ENCODE measurements around the gene DMD. TPM values are rescaled to one million over a fixed set of nuclear protein-coding genes. Genes with fewer than 3 reads are reported as not detected.

The DMD gene
- total RNA-seq, 1 experiment from 2014 or later = 6.2 TPM

DNA sequence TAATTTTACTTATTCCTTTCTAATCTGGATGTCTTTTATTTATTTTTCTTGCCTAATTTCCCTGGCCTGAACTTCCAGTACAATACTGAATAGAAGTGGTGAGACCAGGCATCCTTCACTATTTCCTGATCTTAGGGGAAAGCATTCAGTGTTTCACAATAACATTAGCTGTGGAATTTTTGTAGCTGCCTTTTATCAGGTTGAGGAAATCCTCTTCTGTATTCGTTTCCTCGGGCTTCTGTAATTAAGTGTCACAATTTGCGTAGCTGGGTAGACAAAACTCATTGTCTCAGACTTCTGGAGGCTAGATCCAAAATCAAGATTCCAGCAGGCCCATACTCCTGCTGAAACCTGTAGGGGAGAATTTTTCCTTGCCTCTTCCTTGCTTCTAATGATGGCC, 1541.1 kb downstream of the DMD start:
- no peak for DNase-seq (ENCODE audit: low read depth)
- in situ Hi-C loops (cut with HindIII; ENCODE audit: low pct_unique_long_range_greater_than_20kb, low sequenced_read_pairs) = no loop called here

- in situ Hi-C loops (cut with HindIII; ENCODE audit: low pct_unique_long_range_greater_than_20kb, low sequenced_read_pairs) = no loop called here
- DNase-seq (ENCODE audit: low read depth) = no peak
Observed at GRCh38 chrX:31665454-31665853, 1545.9 kb downstream of the DMD start.

GRCh38 chrX:31663172-31663571, 1548.2 kb downstream of the DMD start:
- DNase-seq (ENCODE audit: low read depth) = no peak
- in situ Hi-C loops (cut with HindIII; ENCODE audit: low pct_unique_long_range_greater_than_20kb, low sequenced_read_pairs) = no loop called here

- in situ Hi-C loops (cut with HindIII; ENCODE audit: low pct_unique_long_range_greater_than_20kb, low sequenced_read_pairs) = no loop called here
- DNase-seq (ENCODE audit: low read depth) = no peak
Observed at GRCh38 chrX:31661280-31661810, 1550.0 kb downstream of the DMD start.

DNA sequence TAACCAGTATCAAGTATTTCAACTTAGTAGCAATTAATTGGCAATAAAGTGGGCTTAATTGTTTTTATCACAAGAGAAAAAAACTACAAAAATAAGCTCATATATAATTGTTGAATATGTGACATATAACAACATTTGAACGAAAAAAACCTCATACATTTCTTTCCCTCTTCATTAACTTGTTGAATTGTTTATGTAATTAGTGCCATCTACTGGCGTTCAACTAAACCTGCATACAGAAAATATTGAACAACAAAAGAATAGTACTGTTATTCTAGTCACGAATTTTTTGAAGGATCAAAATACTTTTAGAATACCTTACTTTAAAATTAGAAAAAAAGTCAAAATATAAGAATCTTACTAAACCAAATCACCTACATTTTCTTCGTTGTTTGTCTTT, 1553.0 kb downstream of the DMD start:
- in situ Hi-C loops (cut with HindIII; ENCODE audit: low pct_unique_long_range_greater_than_20kb, low sequenced_read_pairs) = no loop called here
- DNase-seq (ENCODE audit: low read depth) = peak; percentile 11

GRCh38 chrX:31656013-31656412, 1555.3 kb downstream of the DMD start:
- no peak for DNase-seq (ENCODE audit: low read depth)
- in situ Hi-C loops (cut with HindIII; ENCODE audit: low pct_unique_long_range_greater_than_20kb, low sequenced_read_pairs) = no loop called here

- in situ Hi-C loops (cut with HindIII; ENCODE audit: low pct_unique_long_range_greater_than_20kb, low sequenced_read_pairs) = no loop called here
- DNase-seq (ENCODE audit: low read depth) = no peak
Observed at GRCh38 chrX:31653422-31653821, 1557.9 kb downstream of the DMD start.

- no peak for DNase-seq (ENCODE audit: low read depth)
- in situ Hi-C loops (cut with HindIII; ENCODE audit: low pct_unique_long_range_greater_than_20kb, low sequenced_read_pairs) = no loop called here
Observed at GRCh38 chrX:31652650-31653049, 1558.7 kb downstream of the DMD start.

DNA sequence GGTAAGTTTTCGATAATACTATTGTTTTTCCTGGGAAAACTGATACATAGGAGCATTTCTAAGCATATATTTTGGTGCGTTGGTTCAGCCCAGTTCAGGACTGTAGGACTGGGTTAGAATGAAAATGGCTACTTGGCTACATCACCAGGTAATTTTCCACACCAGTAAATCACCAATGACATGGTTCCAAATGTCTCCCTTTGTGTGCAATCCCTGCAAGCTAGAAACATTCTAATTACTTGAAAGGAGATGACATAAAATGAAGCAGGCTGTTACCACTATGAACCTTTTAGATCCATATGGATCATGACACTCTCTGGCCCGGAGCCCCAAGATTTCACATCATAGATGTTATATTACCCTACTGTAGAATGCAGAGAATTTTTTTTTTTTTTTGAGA, 1562.1 kb downstream of the DMD start:
- in situ Hi-C loops (cut with HindIII; ENCODE audit: low pct_unique_long_range_greater_than_20kb, low sequenced_read_pairs) = no loop called here

DNA sequence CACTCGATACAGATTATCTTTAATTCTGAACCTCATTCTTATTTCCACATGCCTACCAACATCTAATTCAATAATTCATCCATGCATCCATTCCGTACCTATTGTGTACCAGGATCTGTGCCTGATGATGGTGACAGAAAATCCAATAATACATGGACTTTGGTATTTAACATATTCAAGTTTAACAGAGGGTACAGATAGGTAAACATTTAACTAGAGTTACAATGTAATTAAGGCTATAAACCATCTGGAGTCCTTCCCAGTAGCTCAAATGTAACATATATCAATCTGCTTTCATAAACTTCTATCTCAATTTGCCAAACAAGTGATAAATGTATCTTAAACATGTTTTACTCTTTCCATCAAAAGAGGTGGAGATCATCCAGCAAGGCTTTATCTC, 1578.0 kb downstream of the DMD start:
- in situ Hi-C loops (cut with HindIII; ENCODE audit: low pct_unique_long_range_greater_than_20kb, low sequenced_read_pairs) = no loop called here
- DNase-seq (ENCODE audit: low read depth) = no peak

More for the DNA sequence above, 1562.1 kb downstream of the DMD start:
- no peak for DNase-seq (ENCODE audit: low read depth)

- in situ Hi-C loops (cut with HindIII; ENCODE audit: low pct_unique_long_range_greater_than_20kb, low sequenced_read_pairs) = no loop called here
- DNase-seq (ENCODE audit: low read depth) = no peak
Observed at GRCh38 chrX:31629195-31629594, 1582.2 kb downstream of the DMD start.

GRCh38 chrX:31609130-31609529, 1602.2 kb downstream of the DMD start:
- in situ Hi-C loops (cut with HindIII; ENCODE audit: low pct_unique_long_range_greater_than_20kb, low sequenced_read_pairs) = no loop called here

GRCh38 chrX:31608638-31609037, 1602.7 kb downstream of the DMD start:
- no peak for DNase-seq (ENCODE audit: low read depth)
- in situ Hi-C loops (cut with HindIII; ENCODE audit: low pct_unique_long_range_greater_than_20kb, low sequenced_read_pairs) = no loop called here

More at GRCh38 chrX:31609130-31609529, 1602.2 kb downstream of the DMD start:
- peak; percentile 2 for DNase-seq (ENCODE audit: low read depth)

DNA sequence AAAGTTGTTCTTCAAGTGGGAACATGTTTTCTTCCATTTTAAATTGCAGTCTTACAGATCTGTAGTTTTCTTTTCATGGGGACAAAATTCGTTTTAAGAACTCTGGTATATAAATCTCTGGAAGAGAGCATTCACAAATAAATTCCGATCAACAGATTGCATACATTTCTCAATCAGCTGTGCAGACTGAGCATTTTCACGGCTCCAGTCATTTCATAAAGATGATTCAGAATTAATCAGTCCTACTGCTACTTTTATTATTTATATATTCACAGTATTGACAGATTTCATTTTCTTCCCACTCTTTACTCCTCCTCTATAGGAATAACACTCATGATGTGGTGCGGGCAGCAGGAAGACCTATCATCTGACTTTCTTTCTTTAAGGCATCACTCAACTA, 1604.6 kb downstream of the DMD start:
- in situ Hi-C loops (cut with HindIII; ENCODE audit: low pct_unique_long_range_greater_than_20kb, low sequenced_read_pairs) = no loop called here
- DNase-seq (ENCODE audit: low read depth) = no peak

- no peak for DNase-seq (ENCODE audit: low read depth)
- in situ Hi-C loops (cut with HindIII; ENCODE audit: low pct_unique_long_range_greater_than_20kb, low sequenced_read_pairs) = no loop called here
Observed at GRCh38 chrX:31604629-31605221, 1606.6 kb downstream of the DMD start.

DNA sequence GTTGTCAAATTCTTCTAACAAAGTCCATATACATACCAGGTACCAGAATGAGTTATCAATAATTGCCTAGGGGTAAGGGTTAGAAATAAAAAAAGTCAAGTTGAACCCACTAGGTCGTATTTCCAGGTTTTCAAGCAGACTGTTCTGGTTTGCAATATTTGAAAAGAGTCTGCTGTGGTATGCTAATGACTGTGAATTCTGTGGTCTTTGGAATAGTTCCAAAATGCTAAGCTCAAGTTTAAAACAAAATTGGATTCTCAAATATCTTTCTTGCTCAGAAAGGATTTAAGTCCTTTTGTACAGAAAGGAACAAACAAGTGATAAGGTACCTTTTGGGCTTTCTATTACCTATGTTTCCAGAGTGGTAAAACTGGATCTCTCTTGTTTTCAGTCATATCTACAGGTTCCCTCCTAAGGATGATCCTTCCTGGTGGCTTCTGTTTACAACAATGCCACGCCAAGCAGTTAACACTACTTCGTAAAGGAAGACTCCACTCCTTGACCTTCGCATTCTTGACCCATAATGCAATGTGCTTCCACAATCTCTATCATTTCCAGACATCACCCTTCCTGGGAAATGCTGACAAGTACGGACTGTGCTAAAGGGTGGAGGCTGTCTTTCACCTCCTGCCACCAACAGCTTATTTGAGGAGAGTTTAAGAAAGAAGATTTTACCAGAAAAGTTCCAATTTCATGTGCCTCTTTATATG, 1607.8 kb downstream of the DMD start:
- DNase-seq (ENCODE audit: low read depth) = no peak

GRCh38 chrX:31600823-31601222, 1610.5 kb downstream of the DMD start:
- DNase-seq (ENCODE audit: low read depth) = no peak

More for the DNA sequence above, 1607.8 kb downstream of the DMD start:
- in situ Hi-C loops (cut with HindIII; ENCODE audit: low pct_unique_long_range_greater_than_20kb, low sequenced_read_pairs) = no loop called here

DNA sequence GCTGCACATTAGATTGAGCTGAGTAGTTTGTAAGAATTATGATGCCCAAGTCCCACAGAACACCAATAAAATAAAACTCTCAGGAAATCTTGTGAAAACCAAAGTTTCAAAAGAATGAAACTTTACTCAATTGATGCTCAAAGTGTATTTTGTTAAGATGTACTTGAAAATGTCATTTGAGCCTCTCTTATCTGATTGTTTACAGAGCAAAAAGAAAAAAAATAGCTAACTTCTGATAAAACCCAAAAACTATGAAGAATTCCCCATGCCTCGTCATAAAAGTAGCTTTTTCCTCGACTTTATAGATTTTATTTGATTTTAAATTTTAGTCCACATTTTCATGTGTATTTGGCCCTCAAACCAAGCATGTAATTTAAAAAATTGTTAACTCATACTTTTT, 1618.0 kb downstream of the DMD start:
- no peak for DNase-seq (ENCODE audit: low read depth)

More at GRCh38 chrX:31600823-31601222, 1610.5 kb downstream of the DMD start:
- in situ Hi-C loops (cut with HindIII; ENCODE audit: low pct_unique_long_range_greater_than_20kb, low sequenced_read_pairs) = no loop called here

DNA sequence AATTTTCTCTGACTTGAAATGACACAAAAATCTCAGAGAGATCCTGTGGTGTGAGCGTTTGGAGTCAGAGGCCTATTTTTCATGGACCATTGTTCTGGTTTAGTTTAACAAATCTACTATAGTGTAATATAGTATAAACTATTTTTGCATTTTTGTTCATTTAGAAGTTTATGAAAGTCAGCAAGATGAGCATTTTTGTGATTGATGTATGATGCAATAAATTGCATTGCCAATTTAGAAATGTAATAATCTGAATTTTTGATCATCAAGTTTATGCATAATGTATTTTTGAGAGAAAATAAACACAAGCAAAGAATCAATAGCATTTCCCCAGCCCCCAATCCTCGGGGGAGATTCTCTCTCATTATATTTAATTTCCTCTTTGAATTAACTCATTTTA, 1620.0 kb downstream of the DMD start:
- no peak for DNase-seq (ENCODE audit: low read depth)
- in situ Hi-C loops (cut with HindIII; ENCODE audit: low pct_unique_long_range_greater_than_20kb, low sequenced_read_pairs) = no loop called here

More for the DNA sequence above, 1618.0 kb downstream of the DMD start:
- in situ Hi-C loops (cut with HindIII; ENCODE audit: low pct_unique_long_range_greater_than_20kb, low sequenced_read_pairs) = no loop called here

Data from Caki2 (cell line).